Ishikawa (cell line): ENCODE results near the gene PLOD1.

Source experiments
- CEBPB ChIP-seq: IDR thresholded peaks from 2 replicates; pipeline ENCODE4 v1.6.1; 2012
- CREB1 ChIP-seq: IDR thresholded peaks from 2 replicates; pipeline ENCODE4 v1.6.1; 2012; ENCODE audit warnings: low read depth
- EGR1 ChIP-seq: IDR thresholded peaks from 2 replicates; pipeline ENCODE4 v1.6.1; 2012
- EP300 ChIP-seq: IDR thresholded peaks from 2 replicates; pipeline ENCODE4 v1.6.1; 2012; ENCODE audit warnings: borderline replicate concordance
- FOXM1 ChIP-seq: IDR thresholded peaks from 2 replicates; pipeline ENCODE4 v1.6.1; 2012; ENCODE audit warnings: low read depth, borderline replicate concordance
- MAX ChIP-seq: IDR thresholded peaks from 2 replicates; pipeline ENCODE4 v1.6.1; 2012
- NFIC ChIP-seq: IDR thresholded peaks from 2 replicates; pipeline ENCODE4 v1.6.1; 2012
- RAD21 ChIP-seq: IDR thresholded peaks from 2 replicates; pipeline ENCODE4 v1.6.1; 2012; ENCODE audit warnings: low read depth
- TAF1 ChIP-seq: IDR thresholded peaks from 2 replicates; pipeline ENCODE4 v1.6.1; 2012; ENCODE audit warnings: low read depth, mild to moderate bottlenecking
- TCF12 ChIP-seq: IDR thresholded peaks from 2 replicates; pipeline ENCODE4 v1.6.1; 2012; ENCODE audit warnings: low read depth
- YY1 ChIP-seq: IDR thresholded peaks from 2 replicates; pipeline ENCODE4 v1.6.1; 2012; ENCODE audit warnings: low read depth
- TF ChIP-seq, protein P1 (sequence below): IDR thresholded peaks from 2 replicates; pipeline ENCODE4 v1.6.1; 2012; ENCODE audit warnings: low read depth, mild to moderate bottlenecking

DNA sequence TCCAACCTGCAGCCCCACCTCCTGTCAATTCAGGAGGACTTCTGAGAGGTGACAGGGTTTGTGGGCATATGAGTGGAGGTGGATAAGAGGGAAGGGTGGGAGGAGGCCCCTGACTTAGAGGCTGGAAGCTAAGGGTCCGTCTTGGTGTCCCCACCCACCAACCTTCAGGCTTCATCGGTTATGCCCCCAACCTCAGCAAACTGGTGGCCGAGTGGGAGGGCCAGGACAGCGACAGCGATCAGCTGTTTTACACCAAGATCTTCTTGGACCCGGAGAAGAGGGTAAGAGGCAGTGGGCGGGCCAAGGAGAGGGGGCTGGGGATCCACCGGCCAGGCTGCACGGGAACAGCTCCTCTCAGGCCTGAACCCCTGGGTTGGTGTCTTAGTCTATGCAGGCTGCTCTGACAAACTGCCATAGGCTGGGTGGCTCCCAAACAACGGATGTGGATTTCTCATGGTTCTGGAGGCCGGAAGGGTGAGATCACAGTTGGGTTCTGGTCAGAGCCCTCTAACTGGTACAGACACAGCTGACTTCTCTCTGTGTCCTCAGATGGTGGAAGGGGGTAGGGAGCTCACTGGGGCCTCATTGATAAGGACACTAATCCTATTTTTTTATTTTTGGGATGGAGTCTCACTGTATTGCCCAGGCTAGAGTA, 18.1 kb downstream of the PLOD1 start:
- TF ChIP-seq FOXM1 = no peak
- no peak for TF ChIP-seq EP300
- TF ChIP-seq EGR1 = no peak
- no peak for TF ChIP-seq MAX
- TF ChIP-seq, protein P1, sequence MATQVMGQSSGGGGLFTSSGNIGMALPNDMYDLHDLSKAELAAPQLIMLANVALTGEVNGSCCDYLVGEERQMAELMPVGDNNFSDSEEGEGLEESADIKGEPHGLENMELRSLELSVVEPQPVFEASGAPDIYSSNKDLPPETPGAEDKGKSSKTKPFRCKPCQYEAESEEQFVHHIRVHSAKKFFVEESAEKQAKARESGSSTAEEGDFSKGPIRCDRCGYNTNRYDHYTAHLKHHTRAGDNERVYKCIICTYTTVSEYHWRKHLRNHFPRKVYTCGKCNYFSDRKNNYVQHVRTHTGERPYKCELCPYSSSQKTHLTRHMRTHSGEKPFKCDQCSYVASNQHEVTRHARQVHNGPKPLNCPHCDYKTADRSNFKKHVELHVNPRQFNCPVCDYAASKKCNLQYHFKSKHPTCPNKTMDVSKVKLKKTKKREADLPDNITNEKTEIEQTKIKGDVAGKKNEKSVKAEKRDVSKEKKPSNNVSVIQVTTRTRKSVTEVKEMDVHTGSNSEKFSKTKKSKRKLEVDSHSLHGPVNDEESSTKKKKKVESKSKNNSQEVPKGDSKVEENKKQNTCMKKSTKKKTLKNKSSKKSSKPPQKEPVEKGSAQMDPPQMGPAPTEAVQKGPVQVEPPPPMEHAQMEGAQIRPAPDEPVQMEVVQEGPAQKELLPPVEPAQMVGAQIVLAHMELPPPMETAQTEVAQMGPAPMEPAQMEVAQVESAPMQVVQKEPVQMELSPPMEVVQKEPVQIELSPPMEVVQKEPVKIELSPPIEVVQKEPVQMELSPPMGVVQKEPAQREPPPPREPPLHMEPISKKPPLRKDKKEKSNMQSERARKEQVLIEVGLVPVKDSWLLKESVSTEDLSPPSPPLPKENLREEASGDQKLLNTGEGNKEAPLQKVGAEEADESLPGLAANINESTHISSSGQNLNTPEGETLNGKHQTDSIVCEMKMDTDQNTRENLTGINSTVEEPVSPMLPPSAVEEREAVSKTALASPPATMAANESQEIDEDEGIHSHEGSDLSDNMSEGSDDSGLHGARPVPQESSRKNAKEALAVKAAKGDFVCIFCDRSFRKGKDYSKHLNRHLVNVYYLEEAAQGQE = no peak
- no peak for TF ChIP-seq TAF1
- no peak for TF ChIP-seq RAD21
- TF ChIP-seq YY1 = no peak
- TF ChIP-seq NFIC = no peak
- TF ChIP-seq CEBPB = no peak
- TF ChIP-seq TCF12 = no peak
- no peak for TF ChIP-seq CREB1
